K562 (cell line): ENCODE results near the gene KIF20A. TPM values are rescaled to one million over a fixed set of nuclear protein-coding genes. Genes with fewer than 3 reads are reported as not detected.

ENCODE experiments used
- ATAC-seq: fragments of 200-7000 bp; cut with Tn5 transposase; 3 replicates; pipeline ENCODE4 v1.9.1; 2020; ENCODE audit warnings: moderate library complexity
- BruUV-seq: library from RNA; stranded (reverse); fragments of 400-500 nt; replicated peaks from 2 replicates; lab custom pipeline; 2021; lab: Mats Ljungman, UMichigan
- CTCF ChIA-PET: fragments of 300-600 bp; formaldehyde crosslinking; extraction: SDS; loops from one replicate; lab custom pipeline; 2021; ENCODE audit warnings: low intra/inter-chr PET ratio; lab: Yijun Ruan, JAX
- POLR2A ChIA-PET: fragments of 300-600, 350-650 bp; sonication (Branson Sonifier 250); formaldehyde crosslinking; extraction: SDS; loops from one replicate; lab custom pipeline; 2021; ENCODE audit warnings: antibody characterized with exemption, inconsistent platforms; lab: Yijun Ruan, JAX
- DNase-seq, 4 experiments: peaks; one replicate each; pipeline versions ENCODE4 v3.0.0 to v3.0.0-alpha.2; 2011 to 2018; ENCODE audit warnings: low spot score in 3 of 4, mixed read lengths in 3 of 4; ENCODE audit errors: extremely low read depth in 1 of 4
- FAIRE-seq: peaks from 2 replicates; lab custom pipeline; 2011; peaks lifted over from hg19 to GRCh38; lab: Jason Lieb, UNC
- H2AFZ ChIP-seq: 2 replicates; pipeline ENCODE4 v1.6.0; 2011; ENCODE audit warnings: low read depth, low read length, control low read depth, inconsistent platforms
- H3K27ac ChIP-seq: fragments of 200-600 bp; 3 replicates; pipeline ENCODE4 v1.8.0; 2011; ENCODE audit warnings: low read depth, mild to moderate bottlenecking, control low read depth, inconsistent platforms, low read length, moderate library complexity, mixed read lengths; ENCODE audit errors: extremely low read depth
- H3K27me3 ChIP-seq, 2 experiments: fragments of 300-600 bp in 1 of 2; 2 replicates in 1 of 2; 3 replicates in 1 of 2; pipeline versions ENCODE4 v1.6.0 to v1.8.0; 2011; ENCODE audit warnings: inconsistent platforms in 2 of 2, low read length in 2 of 2, mild to moderate bottlenecking in 1 of 2, mixed read lengths in 1 of 2, moderate library complexity in 1 of 2; ENCODE audit not compliant: control insufficient read depth in 2 of 2, insufficient read depth in 2 of 2
- H3K36me3 ChIP-seq: fragments of 300-600 bp; 3 replicates; pipeline ENCODE4 v1.8.0; 2011; ENCODE audit warnings: mild to moderate bottlenecking, low read length, inconsistent platforms; ENCODE audit not compliant: control insufficient read depth, insufficient read depth
- H3K4me1 ChIP-seq, 2 experiments: fragments of 200-600 bp in 1 of 2; replicated peaks in 1 of 2; 2 replicates in 1 of 2; 3 replicates in 1 of 2; pipeline versions ENCODE4 v1.5.1 to v1.8.0; 2011; ENCODE audit warnings: inconsistent platforms in 2 of 2, low read length in 2 of 2, mild to moderate bottlenecking in 1 of 2, mixed read lengths in 1 of 2, moderate library complexity in 1 of 2; ENCODE audit not compliant: control insufficient read depth in 2 of 2, insufficient read depth in 2 of 2
- H3K4me2 ChIP-seq: 2 replicates; pipeline ENCODE4 v1.6.1; 2011; ENCODE audit warnings: low read length, control low read depth, inconsistent platforms, mixed read lengths; ENCODE audit not compliant: insufficient read depth
- H3K4me3 ChIP-seq: fragments of 200-600 bp; sonication (generic), shearing (Covaris generic); 2 replicates; pipeline ENCODE4 v1.5.1; 2016; ENCODE audit warnings: control low read depth, inconsistent platforms
- H3K79me2 ChIP-seq: fragments of 200-600 bp; 3 replicates; pipeline ENCODE4 v1.8.0; 2011; ENCODE audit warnings: low read length, inconsistent platforms; ENCODE audit not compliant: control insufficient read depth, insufficient read depth
- H3K9ac ChIP-seq, 2 experiments: 2 replicates each; pipeline versions ENCODE4 v1.6.0 to v1.6.1; 2011; ENCODE audit warnings: low read depth in 2 of 2, low read length in 2 of 2, control low read depth in 1 of 2, inconsistent platforms in 1 of 2, mild to moderate bottlenecking in 1 of 2, mixed read lengths in 1 of 2; ENCODE audit not compliant: insufficient read depth in 1 of 2
- H3K9me1 ChIP-seq: one replicate; pipeline ENCODE4 v1.6.0; 2011; ENCODE audit warnings: inconsistent platforms, mild to moderate bottlenecking, low read length, moderate library complexity; ENCODE audit not compliant: control insufficient read depth, insufficient read depth
- H3K9me3 ChIP-seq: replicated peaks from 2 replicates; pipeline ENCODE4 v1.5.1; 2011; ENCODE audit warnings: low read depth, low read length, inconsistent platforms; ENCODE audit not compliant: control insufficient read depth, insufficient read depth
- H4K20me1 ChIP-seq: replicated peaks from 2 replicates; pipeline ENCODE4 v1.6.1; 2011; ENCODE audit warnings: low read length, inconsistent platforms, mixed read lengths; ENCODE audit not compliant: control insufficient read depth, insufficient read depth
- E4F1 ChIP-seq: fragments of 250-450 bp; sonication (Bioruptor Pico); IDR thresholded peaks from 2 replicates; pipeline ENCODE4 v1.5.0; 2021; ENCODE audit warnings: mild to moderate bottlenecking, borderline replicate concordance
- ELK1 ChIP-seq: sonication (generic); formaldehyde crosslinking; IDR thresholded peaks from 2 replicates; pipeline ENCODE4 v1.8.1; 2022; ENCODE audit warnings: missing genetic modification reagents
- HEY1 ChIP-seq: fragments of 250-450 bp; sonication (Bioruptor Pico); IDR thresholded peaks from 2 replicates; pipeline ENCODE4 v1.5.0; 2020; ENCODE audit warnings: mild to moderate bottlenecking, moderate library complexity, borderline replicate concordance
- IRF9 ChIP-seq: fragments of 450-650 bp; IDR thresholded peaks from 2 replicates; pipeline ENCODE4 v1.6.1; 2016; ENCODE audit warnings: missing biosample characterization, missing genetic modification characterization
- PCBP1 ChIP-seq: fragments of 200-400 bp; formaldehyde crosslinking; IDR thresholded peaks from 2 replicates; pipeline ENCODE4 v1.6.1; 2018; ENCODE audit warnings: mild to moderate bottlenecking, low read depth, low read length; ENCODE audit not compliant: poor library complexity, severe bottlenecking
- RBM15 ChIP-seq: fragments of 200-400 bp; formaldehyde crosslinking; IDR thresholded peaks from 2 replicates; pipeline ENCODE4 v1.6.1; 2018; ENCODE audit warnings: mild to moderate bottlenecking, low read length, moderate library complexity; ENCODE audit not compliant: insufficient read depth
- U2AF2 ChIP-seq: fragments of 200-400 bp; formaldehyde crosslinking; optimal IDR thresholded peaks from 2 replicates; pipeline ENCODE3; 2017; ENCODE audit warnings: low read depth, mild to moderate bottlenecking, low read length
- WGBS: fragments of 100-300 bp; shearing (Covaris generic); methylation state at CpG from one replicate; pipeline ENCODE4 v1.1.6; 2016; ENCODE audit warnings: low coverage, mixed read lengths; ENCODE audit not compliant: insufficient coverage; ENCODE audit errors: missing lambda C conversion rate; 5-methylcytosine and 5-hydroxymethylcytosine counted together
- in situ Hi-C: fragments of 300-500 bp; cut with MboI; formaldehyde crosslinking; loops from 4 replicates; pipeline ENCODE4 v1.15.0; 2018; ENCODE audit warnings: inconsistent platforms, mixed read lengths
- intact Hi-C: fragments of 100-400 bp; cut with micrococcal nuclease; formaldehyde crosslinking; loops from 2 replicates; pipeline ENCODE4 v1.14.2; 2022
- polyA plus RNA-seq, 8 experiments: library from polyadenylated mRNA; depleted of rRNA in 4 of 8; stranded (reverse) in 5 of 8; unstranded in 3 of 8; fragments of >200 nt; fragmentation: Nextera tagmentation in 2 of 8; fragmentation: Illumina TruSeq in 1 of 8; extraction: Ambion mirVana in 2 of 8; extraction: Trizol in 1 of 8; gene quantifications; 2 replicates each; pipeline versions ENCODE4 v1.2.1 to v1.2.3, GENCODE V29; 2011 to 2014; ENCODE audit warnings: inconsistent platforms in 1 of 8, missing spikeins in 1 of 8
- total RNA-seq, 7 experiments: library from RNA; depleted of rRNA in 6 of 7; stranded (reverse); fragments of >200 nt in 6 of 7; fragmentation: Illumina TruSeq in 2 of 7; extraction: Trizol in 2 of 7; gene quantifications; 2 replicates each; pipeline versions ENCODE4 v1.2.1 to v1.2.3, GENCODE V29; 2011 to 2021; ENCODE audit warnings: low replicate concordance in 1 of 7

KIF20A gene
- total and polyA plus RNA-seq, 9 of the 15 experiments (the other 6 are each of a cell fraction or from before 2014, with no cell fraction given): 36.8 to 61.2 (median 55.5) TPM

GRCh38 chr5:138149530-138149929 lies 29.4 kb upstream of the KIF20A start:
- FAIRE-seq (no peak), ATAC-seq (peak; percentile 62; the same call in 1 of the 3 replicates), DNase-seq (no peak)
- Histone ChIP-seq H3K9ac (no peak overlapping the region), H3K79me2 (no peaks in the 10 kb centered on the region), H3K27me3 (peaks cover 4 to 10% of the 10 kb centered on the region in 2 experiments; a peak in 2 of 5 replicates), H3K27ac (no peak overlapping the region), H3K4me3 (no peak overlapping the region), H3K9me1 (no peaks in the 10 kb centered on the region), H3K36me3 (no peaks in the 10 kb centered on the region), H3K4me2 (no peak overlapping the region), H3K4me1 (no peaks in the 10 kb centered on the region), H4K20me1 (no peaks in the 10 kb centered on the region), H3K9me3 (no peaks in the 10 kb centered on the region), H2AFZ (no peak overlapping the region)
- CTCF ChIA-PET: no interaction called here
- 0% methylated on average over 3 of the region's 3 CpGs for WGBS
- in situ Hi-C loops (no loop called here), intact Hi-C loops (no loop called here)
- TF ChIP-seq IRF9 (no peak), E4F1 (CRISPR knock-in tag) (no peak), HEY1 (CRISPR knock-in tag) (no peak), ELK1 (CRISPR knock-in tag) (no peak), PCBP1 (no peak), RBM15 (no peak), U2AF2 (no peak)
- BruUV-seq: no TSS peak
- POLR2A ChIA-PET: interaction anchor here (1.3 to 1.6 kb wide), 4 partner anchors 9 to 31 kb away, joined by 3 to 8 read pairs (median 5); partner anchors contain the start of gene NME5
